ENCODE results near the gene SHLD1.
"Not testable (repeated sequence)": the region's sequence is repeated elsewhere in the genome, so short reads cannot be mapped to it uniquely, and the experiment has no call there.

SHLD1 gene

GRCh38 chr20:5784735-5785134, 34.5 kb downstream of the SHLD1 start:
- DNase-seq = no peak

- no peak for DNase-seq
Measured at GRCh38 chr20:5785146-5785545, 34.9 kb downstream of the SHLD1 start.

GRCh38 chr20:5786930-5787795, 37.0 kb downstream of the SHLD1 start:
- no peak for DNase-seq

GRCh38 chr20:5787796-5788165, 37.6 kb downstream of the SHLD1 start:
- no peak for DNase-seq

GRCh38 chr20:5788385-5788895, 38.2 kb downstream of the SHLD1 start:
- DNase-seq = peak; percentile 57

- DNase-seq = no peak
Measured at GRCh38 chr20:5789827-5790226, 39.6 kb downstream of the SHLD1 start.

- no peak for DNase-seq
Measured at GRCh38 chr20:5793916-5794315, 43.7 kb downstream of the SHLD1 start.

- DNase-seq = no peak
Measured at GRCh38 chr20:5796331-5797040, 46.3 kb downstream of the SHLD1 start.

- DNase-seq = no peak
Measured at GRCh38 chr20:5797165-5797564, 47.0 kb downstream of the SHLD1 start.

GRCh38 chr20:5797843-5798462, 47.8 kb downstream of the SHLD1 start:
- DNase-seq = no peak

GRCh38 chr20:5803754-5804303, 53.6 kb downstream of the SHLD1 start:
- DNase-seq = not testable (repeated sequence)

GRCh38 chr20:5806457-5807263, 56.5 kb downstream of the SHLD1 start:
- DNase-seq = no peak

GRCh38 chr20:5807431-5807830, 57.2 kb downstream of the SHLD1 start:
- no peak for DNase-seq

- no peak for DNase-seq
Measured at GRCh38 chr20:5808901-5809300, 58.7 kb downstream of the SHLD1 start.

- no peak for DNase-seq
Measured at GRCh38 chr20:5809495-5809894, 59.3 kb downstream of the SHLD1 start.

GRCh38 chr20:5810800-5811422, 60.7 kb downstream of the SHLD1 start:
- DNase-seq = no peak

GRCh38 chr20:5811746-5812145, 61.5 kb downstream of the SHLD1 start:
- no peak for DNase-seq

- DNase-seq = no peak
Measured at GRCh38 chr20:5818346-5818681, 68.1 kb downstream of the SHLD1 start.

- DNase-seq = no peak
Measured at GRCh38 chr20:5820738-5821137, 70.5 kb downstream of the SHLD1 start.

GRCh38 chr20:5821627-5822215, 71.5 kb downstream of the SHLD1 start:
- DNase-seq = no peak

GRCh38 chr20:5822569-5822968, 72.4 kb downstream of the SHLD1 start:
- no peak for DNase-seq

All from DMS153 (cell line).